ENCODE measurements around the gene TNF.

- TF ChIP-seq CTCF (IDR thresholded peaks at IDR 0.05), result no peak
- no peak for TF ChIP-seq RELA (CRISPR knock-in tag; IDR thresholded peaks at IDR 0.05; ENCODE audit: borderline replicate concordance)
Observed at GRCh38 chr6:31559606-31559957, 15.8 kb upstream of the TNF start.
